ENCODE measurements around the gene SLC25A21.

SLC25A21 gene

DNA sequence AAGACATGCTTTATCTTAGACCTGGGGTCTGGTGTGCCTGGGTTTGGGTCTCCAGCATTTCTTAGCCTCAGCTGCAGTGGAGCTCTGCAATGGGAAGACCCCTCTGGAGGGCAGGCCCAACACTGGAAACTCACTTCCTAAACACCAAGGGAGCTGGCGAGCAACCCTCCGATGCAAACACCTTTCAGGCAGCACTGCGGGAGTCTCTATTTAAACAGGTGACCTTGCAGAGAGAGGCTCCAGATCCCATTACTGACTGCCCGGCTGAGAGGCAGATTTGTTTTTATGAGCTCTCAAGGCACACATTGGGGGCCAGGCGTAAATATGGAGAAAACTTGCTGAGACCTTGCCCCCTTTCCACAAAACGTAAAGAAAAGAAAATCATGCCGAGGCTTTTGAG lies 315.3 kb downstream of the SLC25A21 start:
- DNase-seq = peak in 1 of 2 experiments; percentile 32

DNA sequence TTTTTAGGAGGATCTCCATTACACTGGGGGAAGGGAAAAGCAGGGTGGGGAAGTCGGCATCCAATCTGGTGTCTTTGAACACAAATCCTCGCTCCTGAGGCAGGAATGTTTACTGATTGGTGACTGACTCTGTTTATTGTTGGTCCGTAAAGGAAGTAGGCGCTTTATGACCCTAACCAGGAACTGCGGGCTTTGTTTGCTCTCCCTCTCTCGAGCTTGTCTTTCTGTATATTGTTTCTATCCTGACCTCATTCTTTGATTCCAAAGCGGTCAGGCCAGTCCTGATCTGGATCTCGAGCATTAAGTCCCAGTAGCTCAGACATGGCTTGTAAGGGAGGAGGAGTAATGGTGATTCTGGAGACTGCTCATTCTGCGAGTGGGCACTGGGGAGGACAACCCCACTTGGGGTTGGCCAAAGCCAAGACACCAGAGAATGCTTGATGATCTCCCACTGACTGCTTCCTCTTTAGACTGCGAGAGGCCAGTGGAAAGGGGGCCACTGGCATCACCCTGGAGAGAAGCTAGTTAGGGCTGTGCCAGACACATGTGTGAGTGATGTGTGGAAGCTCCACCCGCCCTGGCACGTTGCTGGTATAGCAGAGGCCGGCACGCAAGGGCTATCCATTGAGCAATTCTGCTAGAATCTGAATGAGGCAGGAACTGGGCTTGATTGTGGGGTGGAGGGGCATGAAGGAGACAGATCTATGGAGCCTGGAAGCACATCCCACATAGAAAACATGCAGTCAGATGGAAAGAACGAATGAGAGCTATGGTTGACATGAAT lies 316.1 kb downstream of the SLC25A21 start:
- no peak for DNase-seq

DNA sequence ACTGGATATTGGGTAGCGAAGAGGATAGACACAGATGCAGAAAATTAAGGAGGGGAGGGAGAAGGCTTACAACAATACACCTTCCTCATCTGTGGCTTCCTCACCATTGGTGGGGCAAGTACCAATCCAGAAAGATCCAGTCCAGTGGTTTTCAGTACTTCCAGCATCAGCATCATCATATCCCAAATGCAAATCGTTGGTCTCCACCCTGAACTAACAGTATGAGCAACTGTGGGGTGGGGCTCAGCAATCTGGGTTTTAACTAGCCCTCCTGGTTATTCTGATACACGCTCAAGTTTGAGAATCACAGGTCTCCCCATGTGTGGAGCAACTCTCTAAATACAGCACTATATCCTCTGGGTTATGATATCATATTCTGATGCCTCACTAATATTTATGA lies 317.0 kb downstream of the SLC25A21 start:
- no peak for DNase-seq

DNA sequence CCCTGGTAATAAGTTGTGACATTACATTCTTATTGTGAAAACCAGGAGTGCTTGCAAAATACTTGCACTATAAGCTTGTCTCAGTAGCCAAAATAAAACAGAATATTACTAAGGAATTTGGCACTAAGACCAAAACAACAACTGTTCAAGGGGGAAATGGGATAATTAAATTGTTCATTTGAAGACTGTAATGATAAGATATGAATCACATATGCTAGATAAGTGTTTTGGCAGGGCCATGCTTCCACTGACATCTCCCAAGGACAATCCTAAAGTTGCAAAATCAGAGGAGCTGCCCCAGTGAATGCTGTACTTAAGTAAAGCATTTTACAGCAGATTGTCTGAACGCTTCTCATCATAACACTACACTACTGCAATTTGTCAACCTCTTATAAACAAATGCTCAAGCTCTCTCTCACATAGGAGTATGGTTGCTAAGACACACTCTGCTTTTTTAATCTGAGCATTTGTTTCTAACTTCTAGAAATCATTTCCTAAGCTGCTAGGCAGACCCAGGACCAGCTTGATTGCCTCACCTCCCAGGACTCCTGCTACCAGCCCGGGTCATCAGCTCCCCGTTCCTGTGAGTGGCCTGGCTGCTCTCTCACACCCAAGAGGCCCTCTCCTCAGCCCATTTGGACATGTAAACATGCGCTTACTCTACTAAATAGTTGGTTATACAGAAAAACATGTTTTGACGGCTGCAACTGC lies 319.3 kb downstream of the SLC25A21 start:
- DNase-seq = no peak

DNA sequence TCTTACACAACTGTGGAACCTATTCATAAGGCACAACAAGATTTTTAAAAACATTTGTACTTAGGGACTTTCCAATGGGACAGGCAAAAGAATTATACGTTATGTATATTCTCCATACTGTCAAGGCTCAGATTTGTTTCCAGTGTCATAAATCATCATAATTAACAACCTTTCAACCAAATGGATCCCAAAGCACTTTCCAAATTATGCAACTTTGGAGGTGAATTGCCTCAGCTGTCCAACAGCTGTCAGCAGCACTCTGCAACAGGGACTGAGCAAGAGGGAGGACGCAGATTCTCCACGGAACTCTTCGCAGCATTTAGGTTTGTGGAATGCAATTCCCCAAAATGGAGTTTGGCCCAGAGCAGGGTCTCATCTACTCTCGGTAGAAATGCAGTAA lies 324.2 kb downstream of the SLC25A21 start:
- DNase-seq = no peak

DNA sequence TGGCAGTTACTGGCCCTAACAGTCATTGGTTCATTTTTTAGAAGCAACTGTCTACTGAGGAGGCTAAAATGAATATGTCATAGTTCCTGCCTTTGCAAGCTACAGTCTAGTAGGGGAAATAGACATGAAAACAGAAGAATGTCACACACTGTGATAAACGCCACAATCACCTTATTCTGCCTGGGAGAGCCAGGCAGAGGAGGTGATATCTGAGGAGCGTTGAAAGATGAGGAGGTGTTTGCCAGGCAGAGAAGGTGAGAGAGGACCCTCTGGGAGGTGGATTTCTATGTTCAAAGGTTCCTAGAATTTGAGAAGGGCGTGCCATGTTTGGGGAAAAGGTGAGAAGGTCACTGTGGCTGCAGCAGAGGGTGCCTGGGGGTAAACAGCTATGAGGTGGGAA lies 325.0 kb downstream of the SLC25A21 start:
- DNase-seq = no peak

DNA sequence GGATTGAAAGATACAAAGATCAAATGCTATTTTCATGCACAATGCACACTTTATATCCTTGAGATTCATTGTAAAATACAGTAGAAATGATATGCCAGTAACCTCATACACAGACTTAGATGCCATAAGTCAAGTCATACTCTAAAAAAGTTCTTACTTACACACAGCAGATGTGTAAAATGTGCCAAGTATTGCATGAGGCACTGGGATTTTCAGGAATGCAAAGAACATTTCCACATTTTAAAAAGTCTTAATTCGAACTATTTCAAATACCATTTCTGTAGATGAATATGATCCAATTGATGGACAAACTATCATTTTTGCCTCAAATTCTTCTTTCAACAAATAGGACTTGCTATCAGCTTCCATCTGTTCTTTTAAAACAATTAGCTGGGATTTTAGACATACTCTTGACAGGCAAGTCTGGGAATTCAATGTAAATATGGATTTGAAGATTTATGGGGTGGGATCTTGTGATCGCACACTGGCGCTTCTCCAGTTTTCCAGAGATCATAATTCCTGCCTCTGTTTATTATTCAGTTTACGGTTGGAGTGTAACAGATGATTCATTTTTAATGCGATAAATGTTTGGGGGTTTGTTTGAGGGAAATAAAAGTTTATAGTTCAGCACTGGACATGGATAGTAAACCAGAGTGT lies 326.9 kb downstream of the SLC25A21 start:
- no peak for DNase-seq

DNA sequence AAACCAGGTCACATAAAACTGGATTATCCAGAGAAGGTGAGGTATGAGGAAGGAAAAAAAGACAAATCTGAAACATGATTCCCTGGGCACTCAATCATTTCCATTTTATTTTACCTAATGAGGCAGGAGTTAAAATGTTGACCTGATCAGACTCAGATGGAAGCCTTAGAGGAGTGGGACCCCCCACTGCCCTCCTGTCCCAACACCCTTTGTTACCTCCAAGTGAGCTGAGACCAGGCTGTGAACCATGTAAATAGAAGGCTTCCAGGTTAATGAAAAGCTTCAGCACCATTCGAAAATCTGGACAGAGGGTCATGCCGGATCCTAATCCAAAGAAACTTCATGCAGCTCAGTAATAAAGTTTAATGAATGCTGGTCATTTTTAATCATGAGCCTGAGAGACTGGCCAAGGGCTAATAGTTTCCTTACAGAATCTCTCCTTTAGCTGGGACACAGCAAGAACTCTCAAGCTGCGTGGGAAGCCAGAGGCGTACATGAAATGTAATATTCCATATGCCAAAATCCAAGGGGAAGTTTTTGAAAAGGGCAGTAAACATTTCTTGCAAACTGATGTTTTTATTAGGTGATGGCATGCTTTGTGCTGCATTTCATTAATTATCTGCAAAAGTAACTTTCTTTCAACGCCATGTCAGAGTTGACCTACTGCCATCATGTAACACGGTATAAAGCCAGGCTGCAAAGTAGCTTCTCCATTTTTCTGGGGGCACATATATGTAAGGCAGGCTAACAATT lies 327.8 kb downstream of the SLC25A21 start:
- DNase-seq = no peak

DNA sequence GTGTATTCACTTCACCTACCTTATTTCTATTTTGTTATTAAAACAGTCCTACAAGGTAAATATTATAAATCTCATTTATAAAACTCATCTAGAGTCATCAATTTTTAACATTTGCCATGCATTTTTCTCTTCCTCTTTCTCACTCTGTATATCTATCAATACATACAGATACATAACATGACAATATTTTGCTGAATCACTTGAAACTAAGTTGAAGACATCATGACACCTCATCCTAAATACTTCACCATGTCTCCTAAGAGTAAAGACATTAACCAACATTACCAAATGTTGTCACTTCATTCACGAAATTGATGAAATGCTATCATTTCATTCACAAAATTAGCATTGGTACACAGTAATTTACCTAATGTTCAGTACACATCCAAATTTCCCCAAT lies 329.0 kb downstream of the SLC25A21 start:
- no peak for DNase-seq

DNA sequence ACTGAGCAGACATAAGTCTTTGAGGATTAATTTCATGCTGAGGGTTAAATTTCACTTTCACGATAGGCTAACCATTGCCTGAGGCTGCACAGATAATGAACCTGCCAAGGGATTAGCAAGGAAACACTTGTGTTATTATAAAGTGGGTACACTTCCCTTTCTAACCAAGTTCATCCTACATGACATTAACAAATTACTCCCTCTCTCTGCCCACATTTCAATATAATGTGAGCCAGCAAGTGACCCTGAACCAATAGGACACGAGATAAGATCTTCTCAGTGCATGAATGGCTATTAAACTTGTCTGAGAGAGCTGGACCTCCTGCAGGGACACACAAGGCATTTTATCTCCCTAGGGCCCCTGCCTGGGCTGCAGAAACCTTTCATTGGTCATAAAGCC lies 337.3 kb downstream of the SLC25A21 start:
- peak; percentile 91 to 95 for DNase-seq

DNA sequence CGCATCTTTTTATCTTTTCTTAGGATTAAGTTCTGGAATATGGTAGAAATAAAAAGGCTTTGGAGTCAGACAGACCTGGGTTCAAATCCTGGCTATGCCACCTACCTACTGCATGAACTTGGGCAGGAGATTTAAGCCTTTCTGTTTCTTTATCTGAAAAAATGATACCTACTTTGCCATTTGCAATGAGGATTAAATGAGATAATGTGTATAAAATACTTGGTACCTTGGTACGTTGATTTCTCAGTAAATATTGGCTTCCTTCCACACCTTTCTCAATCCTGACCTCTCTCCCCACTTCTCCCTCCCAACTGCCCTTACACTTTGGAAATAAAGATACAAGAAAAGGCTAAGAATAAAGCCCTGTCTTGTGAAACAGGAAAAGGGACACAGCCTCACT lies 338.1 kb downstream of the SLC25A21 start:
- no peak for DNase-seq

DNA sequence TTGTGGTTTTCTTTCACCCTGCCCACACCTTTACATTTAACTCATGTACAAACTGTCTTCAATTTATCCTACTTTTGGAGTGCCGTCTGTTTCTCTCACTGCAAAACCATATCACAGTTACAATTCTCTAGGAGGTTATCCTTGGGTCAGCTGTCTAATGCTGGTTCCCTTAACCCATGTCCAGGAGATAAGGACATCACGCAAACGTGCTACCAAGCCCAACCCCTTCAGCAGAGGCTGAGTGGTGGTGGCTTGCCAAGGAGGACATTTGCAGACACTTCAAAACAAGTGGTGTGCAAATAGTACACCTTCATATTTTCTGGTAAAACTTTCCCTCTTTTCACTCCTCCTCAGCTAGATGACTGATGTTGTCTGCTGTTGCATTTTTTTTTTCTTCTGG lies 342.9 kb downstream of the SLC25A21 start:
- no peak for DNase-seq

DNA sequence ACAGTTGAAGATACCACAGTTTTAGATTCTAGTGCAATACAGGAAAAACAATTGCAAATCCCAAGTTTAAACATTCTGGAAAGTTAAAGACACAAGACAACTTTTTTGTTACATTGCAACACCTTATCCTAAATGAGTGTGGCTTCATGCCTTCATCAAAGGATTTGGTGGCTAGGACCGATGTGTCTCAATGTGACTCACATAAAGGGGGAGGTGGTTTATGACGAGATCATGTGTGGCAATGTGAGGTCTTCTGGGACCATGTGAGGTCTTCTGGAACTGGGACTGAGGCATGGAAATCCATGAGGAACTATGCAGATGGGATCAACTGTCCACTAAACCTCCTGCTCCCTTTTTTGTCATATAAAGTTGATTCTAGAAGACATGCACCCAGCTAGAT lies 344.5 kb downstream of the SLC25A21 start:
- no peak for DNase-seq

DNA sequence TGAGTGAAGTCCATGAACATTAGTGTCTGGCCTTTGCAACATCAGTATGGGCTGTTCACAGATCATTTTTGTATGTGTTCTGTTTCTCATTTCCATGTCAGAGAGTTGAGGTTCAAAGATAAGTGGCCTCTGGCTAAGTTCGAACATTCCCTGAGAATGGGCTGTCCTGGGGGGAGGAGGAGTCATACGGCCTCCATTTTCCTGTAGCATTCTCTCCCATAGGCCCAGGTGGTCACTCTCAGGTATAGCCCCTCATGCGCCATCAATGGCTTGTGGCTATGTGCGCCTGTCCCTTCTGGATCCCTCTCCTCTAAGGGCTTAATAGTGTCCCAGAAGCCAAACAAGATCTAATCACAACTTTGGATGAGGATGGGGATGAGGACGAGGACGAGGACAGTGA lies 345.8 kb downstream of the SLC25A21 start:
- DNase-seq = no peak

DNA sequence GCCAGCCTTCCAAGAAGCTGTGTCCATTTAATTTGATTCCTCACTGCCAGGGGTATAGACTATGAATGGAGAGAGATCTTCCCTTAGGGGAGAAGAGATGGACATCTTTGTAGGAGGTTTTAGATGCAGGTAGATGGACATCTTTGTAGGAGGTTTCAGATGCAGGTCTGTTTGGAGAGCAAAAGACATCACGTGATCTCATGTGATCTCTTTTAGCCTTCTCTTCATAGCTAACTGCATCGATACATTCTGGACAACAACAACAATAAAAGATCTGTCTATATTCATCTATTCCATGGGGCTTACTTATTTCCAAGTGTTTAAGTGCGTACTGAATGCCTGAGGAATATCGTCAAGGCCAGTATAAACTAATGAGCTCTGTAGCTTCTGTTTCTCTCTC lies 347.6 kb downstream of the SLC25A21 start:
- no peak for DNase-seq

DNA sequence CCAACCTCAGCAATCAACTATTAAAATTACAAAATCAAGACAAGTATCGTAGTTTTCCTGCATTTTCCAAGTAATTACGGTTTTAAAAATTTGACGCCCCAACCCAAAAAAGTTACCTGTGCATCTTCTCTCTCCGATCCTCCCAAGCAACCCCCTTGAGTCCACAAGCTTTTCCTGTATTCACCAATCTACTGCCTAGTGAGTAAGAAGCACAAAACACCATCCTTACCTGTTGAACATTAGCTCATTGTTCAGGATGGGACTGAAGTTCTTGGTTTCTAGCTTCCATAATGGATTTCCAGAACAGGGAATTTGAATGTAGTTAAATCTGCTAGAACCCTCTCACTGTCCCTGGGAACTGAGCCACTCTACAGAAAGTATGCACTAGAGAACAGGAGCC lies 348.8 kb downstream of the SLC25A21 start:
- no peak for DNase-seq

DNA sequence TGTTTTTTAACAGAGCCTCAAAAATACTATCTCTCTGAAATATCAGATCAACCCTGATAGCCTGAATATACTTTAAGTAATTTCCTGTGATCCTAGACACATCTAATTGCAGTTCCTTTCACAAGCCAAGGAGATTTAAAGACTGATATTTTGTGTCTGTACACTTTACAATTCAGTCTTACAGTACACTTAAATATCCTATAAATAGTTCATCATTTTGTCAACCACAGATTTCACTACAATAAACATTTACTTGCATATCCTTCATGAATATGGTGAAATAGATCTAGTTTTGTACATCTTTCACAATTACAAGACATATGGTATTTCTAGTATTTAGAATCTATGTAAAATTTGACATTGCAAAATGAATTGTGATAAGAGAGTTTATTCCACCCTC lies 349.7 kb downstream of the SLC25A21 start:
- DNase-seq = no peak

DNA sequence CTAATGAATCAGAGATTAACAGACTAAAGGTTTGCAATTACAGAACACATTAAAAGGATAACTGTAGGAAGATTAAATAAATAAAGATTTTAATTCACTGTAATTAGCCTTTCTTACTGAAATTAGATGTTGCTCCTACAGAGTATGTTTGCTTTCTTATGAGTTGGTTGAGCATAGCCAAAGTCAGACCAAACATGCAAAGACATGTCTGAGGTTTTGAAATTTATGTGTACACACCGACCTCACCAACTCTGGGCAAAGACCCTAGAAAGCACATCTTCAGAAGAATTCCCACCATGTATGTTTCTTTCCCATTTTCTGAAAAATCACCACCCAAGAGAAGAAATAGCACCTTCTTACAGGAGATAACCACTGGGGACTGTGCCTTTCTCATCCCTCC lies 351.5 kb downstream of the SLC25A21 start:
- no peak for DNase-seq

DNA sequence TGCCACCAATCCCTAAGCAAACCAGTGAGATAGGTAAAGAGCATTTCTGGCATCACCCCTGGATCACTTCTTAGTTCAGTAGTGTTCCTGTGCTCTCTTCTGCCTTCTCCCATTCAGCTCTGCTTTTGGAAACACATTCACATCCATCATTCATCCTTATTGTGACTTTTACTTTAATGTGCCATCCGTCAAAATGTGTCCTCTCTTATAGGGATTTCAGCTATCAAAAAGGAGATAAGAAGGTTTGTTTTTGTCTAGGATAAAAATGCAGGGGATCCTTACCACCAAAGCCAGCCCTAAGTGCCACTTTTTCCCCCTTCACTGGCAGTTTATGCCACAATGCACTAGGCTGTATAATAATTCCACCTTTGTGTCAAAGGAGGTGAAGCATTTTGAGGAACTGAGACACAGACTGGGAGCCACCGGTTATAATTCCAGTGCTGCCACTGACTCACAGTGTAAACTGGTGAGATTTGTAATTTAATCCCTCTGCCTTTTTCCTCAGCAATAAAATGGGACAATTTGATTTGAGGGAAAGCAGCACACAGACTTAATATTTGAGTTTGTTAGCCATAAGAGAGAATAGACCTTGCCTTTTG lies 352.2 kb downstream of the SLC25A21 start:
- DNase-seq = no peak

DNA sequence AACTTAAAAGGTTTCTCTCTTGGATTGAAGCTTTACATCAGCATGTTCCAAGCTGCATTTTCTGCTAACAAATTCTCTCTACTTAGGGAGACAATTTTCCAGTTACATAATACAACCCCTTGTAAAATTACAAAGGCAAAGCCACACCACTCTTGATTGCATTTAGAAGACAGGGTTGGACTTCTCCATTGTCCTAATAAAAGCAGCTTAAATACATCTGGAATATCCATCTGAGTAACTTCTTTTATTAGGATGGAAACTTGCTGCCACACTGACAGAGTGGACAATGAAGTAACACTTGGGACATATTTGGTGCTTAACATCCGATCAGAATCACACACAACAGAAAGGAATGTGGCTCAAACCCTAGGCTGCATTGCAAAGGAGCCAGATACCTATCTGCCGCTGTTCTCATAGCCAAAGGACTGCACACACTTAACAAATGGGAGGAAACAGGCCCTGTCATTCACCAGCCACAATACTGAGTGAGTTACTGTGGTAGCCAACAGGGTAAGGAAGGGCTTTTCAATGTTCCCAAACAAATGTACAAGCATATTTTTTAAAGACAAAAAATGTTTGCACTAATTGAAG lies 353.5 kb downstream of the SLC25A21 start:
- no peak for DNase-seq

DNA sequence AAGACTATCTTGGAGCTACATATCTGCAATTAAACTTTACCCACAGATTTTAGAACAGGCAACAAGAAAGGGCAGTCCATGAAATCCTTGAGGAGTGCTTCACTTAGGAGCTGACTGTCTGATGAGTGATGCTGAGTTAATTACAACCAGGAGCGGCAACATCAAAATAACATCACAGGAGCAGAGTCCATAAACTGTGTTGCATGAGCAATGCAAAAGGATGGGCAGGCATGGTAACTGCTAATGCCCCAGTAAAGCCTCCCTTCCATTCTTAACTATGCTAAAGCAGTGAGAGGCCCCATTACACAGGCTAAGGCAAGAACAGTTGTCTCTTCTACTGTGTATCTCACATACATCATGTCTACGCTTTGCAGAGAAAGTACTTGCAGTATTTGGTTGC lies 354.2 kb downstream of the SLC25A21 start:
- DNase-seq = no peak
